ENCODE measurements around the gene SMIM44.
"Not testable (repeated sequence)": the region's sequence is repeated elsewhere in the genome, so short reads cannot be mapped to it uniquely, and the experiment has no call there.

SMIM44 gene

GRCh38 chr19:3457528-3458228 lies 25.6 kb downstream of the SMIM44 start:
- DNase-seq (ENCODE audit: low spot score): no peak

- DNase-seq (ENCODE audit: low spot score): no peak
Measured at GRCh38 chr19:3456925-3457527, 26.2 kb downstream of the SMIM44 start.

GRCh38 chr19:3455960-3456601 lies 27.2 kb downstream of the SMIM44 start:
- DNase-seq (ENCODE audit: low spot score): no peak

- no peak for DNase-seq (ENCODE audit: low spot score)
Measured at GRCh38 chr19:3455393-3455955, 27.8 kb downstream of the SMIM44 start.

GRCh38 chr19:3454656-3455392 lies 28.4 kb downstream of the SMIM44 start:
- DNase-seq (ENCODE audit: low spot score): no peak

- DNase-seq (ENCODE audit: low spot score): no peak
Measured at GRCh38 chr19:3453840-3454239, 29.4 kb downstream of the SMIM44 start.

- DNase-seq (ENCODE audit: low spot score): not testable (repeated sequence)
Measured at GRCh38 chr19:3452942-3453214, 30.4 kb downstream of the SMIM44 start.

- no peak for DNase-seq (ENCODE audit: low spot score)
Measured at GRCh38 chr19:3452171-3452941, 30.9 kb downstream of the SMIM44 start.

- no peak for DNase-seq (ENCODE audit: low spot score)
Measured at GRCh38 chr19:3451451-3451866, 31.8 kb downstream of the SMIM44 start.

- peak; percentile 96 for DNase-seq (ENCODE audit: low spot score)
Measured at GRCh38 chr19:3450796-3451411, 32.3 kb downstream of the SMIM44 start.

- no peak for DNase-seq (ENCODE audit: low spot score)
Measured at GRCh38 chr19:3448616-3449334, 34.5 kb downstream of the SMIM44 start.

- not testable (repeated sequence) for DNase-seq (ENCODE audit: low spot score)
Measured at GRCh38 chr19:3446657-3447056, 36.6 kb downstream of the SMIM44 start.

- DNase-seq (ENCODE audit: low spot score): no peak
Measured at GRCh38 chr19:3444695-3445234, 38.5 kb downstream of the SMIM44 start.

GRCh38 chr19:3443840-3444694 lies 39.2 kb downstream of the SMIM44 start:
- DNase-seq (ENCODE audit: low spot score): no peak

- DNase-seq (ENCODE audit: low spot score): no peak
Measured at GRCh38 chr19:3442487-3443071, 40.7 kb downstream of the SMIM44 start.

GRCh38 chr19:3441986-3442329 lies 41.3 kb downstream of the SMIM44 start:
- no peak for DNase-seq (ENCODE audit: low spot score)

- no peak for DNase-seq (ENCODE audit: low spot score)
Measured at GRCh38 chr19:3441089-3441985, 41.9 kb downstream of the SMIM44 start.

- DNase-seq (ENCODE audit: low spot score): no peak
Measured at GRCh38 chr19:3440082-3440481, 43.2 kb downstream of the SMIM44 start.
